Esophagus muscularis mucosa (tissue), 4 donors: Measurements from ENCODE around the gene SRRM2.

Experiments
- CTCF ChIP-seq, 3 experiments: fragments of 200-600 bp in 2 of 3; fragments of 450-650 bp in 1 of 3; sonication (generic) in 2 of 3; IDR thresholded peaks; one replicate each; pipeline ENCODE4 v1.5.1; 2017 to 2019; ENCODE audit warnings: antibody characterized with exemption in 3 of 3, mild to moderate bottlenecking in 2 of 3, moderate library complexity in 1 of 3
- EP300 ChIP-seq: sonication (generic); formaldehyde crosslinking; IDR thresholded peaks from one replicate; pipeline ENCODE4 v1.6.1; 2017; ENCODE audit warnings: antibody characterized with exemption
- POLR2A ChIP-seq: fragments of 450-650 bp; IDR thresholded peaks from one replicate; pipeline ENCODE4 v1.6.1; 2017; ENCODE audit warnings: antibody characterized with exemption, moderate library complexity, mild to moderate bottlenecking, low read depth
- POLR2AphosphoS5 ChIP-seq, 2 donors: sonication (generic); formaldehyde crosslinking; IDR thresholded peaks; one replicate each; pipeline ENCODE4 v1.6.1; 2017; ENCODE audit warnings: antibody characterized with exemption in 2 of 2

GRCh38 chr16:2742323-2743006, 10.0 kb upstream of the SRRM2 start:
- no peak for TF ChIP-seq CTCF (IDR thresholded peaks at IDR 0.05)
- TF ChIP-seq POLR2A = no peak
- TF ChIP-seq EP300 = no peak
- TF ChIP-seq POLR2AphosphoS5 (IDR thresholded peaks at IDR 0.05) = no peak
